HepG2 (cell line): ENCODE measurements around the gene ZCWPW2. TPM values are rescaled to one million over a fixed set of nuclear protein-coding genes. Genes with fewer than 3 reads are reported as not detected.

Experiments
- CREB1 ChIP-seq, 2 experiments: fragments of 450-650 bp in 1 of 2; IDR thresholded peaks; 2 replicates each; pipeline ENCODE4 v1.6.1; 2016 to 2017; ENCODE audit warnings: control low read depth in 1 of 2, mild to moderate bottlenecking in 1 of 2, missing compliant biosample characterization in 1 of 2, missing genetic modification characterization in 1 of 2
- SOX6 ChIP-seq, 2 experiments: fragments of 450-650 bp in 1 of 2; sonication (generic) in 1 of 2; formaldehyde crosslinking in 1 of 2; IDR thresholded peaks; 2 replicates each; pipeline versions ENCODE4 v1.4.0 to v1.6.1; 2017 to 2020; ENCODE audit warnings: antibody characterized with exemption in 1 of 2, mild to moderate bottlenecking in 1 of 2, missing genetic modification reagents in 1 of 2
- STAG1 ChIP-seq: sonication (generic); formaldehyde crosslinking; IDR thresholded peaks from 2 replicates; pipeline ENCODE4 v1.4.0; 2020; ENCODE audit warnings: missing genetic modification reagents
- TRIM24 ChIP-seq: sonication (generic); formaldehyde crosslinking; IDR thresholded peaks from 2 replicates; pipeline ENCODE4 v1.8.0; 2022; ENCODE audit warnings: mild to moderate bottlenecking, missing genetic modification reagents
- ZBTB10 ChIP-seq: sonication (generic); formaldehyde crosslinking; IDR thresholded peaks from 2 replicates; pipeline ENCODE4 v1.4.0; 2020; ENCODE audit warnings: missing genetic modification reagents, borderline replicate concordance
- ZNF430 ChIP-seq: sonication (generic); formaldehyde crosslinking; IDR thresholded peaks from 2 replicates; pipeline ENCODE4 v1.9.0; 2021; ENCODE audit warnings: mild to moderate bottlenecking, missing genetic modification reagents
- ZNF574 ChIP-seq: sonication (generic); formaldehyde crosslinking; IDR thresholded peaks from 2 replicates; pipeline ENCODE4 v1.4.0; 2020; ENCODE audit warnings: missing genetic modification reagents
- ZNF605 ChIP-seq: sonication (generic); formaldehyde crosslinking; IDR thresholded peaks from 2 replicates; pipeline ENCODE4 v1.8.0; 2022; ENCODE audit warnings: mild to moderate bottlenecking, missing genetic modification reagents
- ZNF737 ChIP-seq: sonication (generic); formaldehyde crosslinking; IDR thresholded peaks from 2 replicates; pipeline ENCODE4 v1.5.0; 2020; ENCODE audit warnings: missing genetic modification reagents, mild to moderate bottlenecking, borderline replicate concordance
- ZNF75D ChIP-seq: sonication (generic); formaldehyde crosslinking; IDR thresholded peaks from 2 replicates; pipeline ENCODE4 v1.8.1; 2023; ENCODE audit warnings: missing genetic modification reagents, mild to moderate bottlenecking, borderline replicate concordance
- ZNF776 ChIP-seq: sonication (generic); formaldehyde crosslinking; IDR thresholded peaks from 2 replicates; pipeline ENCODE4 v1.4.0; 2020; ENCODE audit warnings: mild to moderate bottlenecking, missing genetic modification reagents
- ZNF841 ChIP-seq: sonication (generic); formaldehyde crosslinking; IDR thresholded peaks from 2 replicates; pipeline ENCODE4 v1.8.1; 2023; ENCODE audit warnings: missing genetic modification reagents, borderline replicate concordance
- polyA plus RNA-seq, 8 experiments: library from polyadenylated mRNA; depleted of rRNA in 3 of 8; stranded (reverse) in 7 of 8; unstranded in 1 of 8; fragments of >200 nt; fragmentation: Illumina TruSeq in 4 of 8; extraction: Trizol in 4 of 8; gene quantifications; 2 replicates each; pipeline versions ENCODE4 v1.2.1 to v1.2.3, GENCODE V29; 2011 to 2016; ENCODE audit warnings: low read depth in 4 of 8, missing spikeins in 1 of 8, mixed read lengths in 1 of 8; ENCODE audit not compliant: insufficient read depth in 1 of 8
- total RNA-seq, 5 experiments: library from RNA; depleted of rRNA; stranded (reverse); fragments of >200 nt; fragmentation: Illumina TruSeq; extraction: Trizol; gene quantifications; 2 replicates each; pipeline ENCODE4 v1.2.3, GENCODE V29; 2016; ENCODE audit warnings: low read depth in 1 of 5
- TF ChIP-seq, protein P1 (sequence below): IDR thresholded peaks from 2 replicates; pipeline ENCODE4 v1.6.1; 2016; ENCODE audit warnings: low read depth
- TF ChIP-seq, protein P2 (sequence below): sonication (generic); formaldehyde crosslinking; IDR thresholded peaks from 2 replicates; pipeline ENCODE4 v1.5.0; 2020; ENCODE audit warnings: missing genetic modification reagents, mild to moderate bottlenecking, borderline replicate concordance
- TF ChIP-seq, protein P3 (sequence below): sonication (generic); formaldehyde crosslinking; IDR thresholded peaks from 2 replicates; pipeline ENCODE4 v1.4.0; 2020; ENCODE audit warnings: low read depth, missing genetic modification reagents

The ZCWPW2 gene
- total and polyA plus RNA-seq, 2 of the 13 experiments (the other 11 are each of a cell fraction or from before 2014, with no cell fraction given) = 0.17 to 0.53 TPM

DNA sequence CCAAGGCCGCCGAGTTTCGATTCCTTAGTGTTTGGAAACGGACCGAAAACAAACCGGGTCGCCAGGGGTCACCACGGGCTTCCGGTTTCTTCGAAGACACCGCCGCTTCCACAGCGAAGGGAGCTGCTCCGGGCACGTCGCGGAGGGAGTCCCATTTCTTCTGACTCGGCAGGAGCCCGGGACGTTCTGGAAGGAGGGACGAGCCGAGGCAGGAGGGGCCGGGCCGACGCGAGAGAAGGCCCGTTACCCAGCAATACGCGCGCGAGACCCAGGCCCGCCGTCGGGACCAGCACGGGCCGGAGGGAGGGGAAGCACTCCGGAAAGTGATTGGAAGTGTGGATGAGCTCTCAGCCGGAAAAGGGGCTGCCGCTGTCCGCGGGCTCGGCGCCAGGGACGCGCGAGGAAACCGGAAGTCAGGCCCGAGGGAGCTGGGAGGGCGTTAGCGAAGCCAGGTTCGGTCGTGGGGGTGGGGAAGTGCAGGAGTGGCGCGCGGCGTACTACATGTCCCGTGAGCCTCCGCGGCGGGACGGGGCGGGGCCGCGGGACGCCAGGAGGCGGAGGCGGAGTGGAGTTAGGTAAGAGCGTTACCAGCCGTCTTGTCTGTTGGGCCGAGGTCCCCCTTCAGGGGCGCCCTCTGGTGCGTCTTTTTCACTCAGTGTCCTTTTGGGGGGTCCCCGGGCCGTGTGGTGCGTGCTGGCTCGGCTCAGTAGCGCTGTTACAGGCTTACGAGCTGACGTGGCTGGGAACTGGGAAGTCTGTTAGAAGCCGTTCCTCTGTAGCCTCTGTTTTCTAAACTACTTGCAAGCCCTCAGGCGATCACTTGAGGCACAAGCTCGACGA is at the start of gene ZCWPW2, which contains the start of gene AZI2 (continued):
- TF ChIP-seq, protein P1, sequence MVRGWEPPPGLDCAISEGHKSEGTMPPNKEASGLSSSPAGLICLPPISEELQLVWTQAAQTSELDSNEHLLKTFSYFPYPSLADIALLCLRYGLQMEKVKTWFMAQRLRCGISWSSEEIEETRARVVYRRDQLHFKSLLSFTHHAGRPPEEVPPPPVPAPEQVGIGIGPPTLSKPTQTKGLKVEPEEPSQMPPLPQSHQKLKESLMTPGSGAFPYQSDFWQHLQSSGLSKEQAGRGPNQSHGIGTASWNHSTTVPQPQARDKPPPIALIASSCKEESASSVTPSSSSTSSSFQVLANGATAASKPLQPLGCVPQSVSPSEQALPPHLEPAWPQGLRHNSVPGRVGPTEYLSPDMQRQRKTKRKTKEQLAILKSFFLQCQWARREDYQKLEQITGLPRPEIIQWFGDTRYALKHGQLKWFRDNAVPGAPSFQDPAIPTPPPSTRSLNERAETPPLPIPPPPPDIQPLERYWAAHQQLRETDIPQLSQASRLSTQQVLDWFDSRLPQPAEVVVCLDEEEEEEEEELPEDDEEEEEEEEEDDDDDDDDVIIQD (CRISPR knock-in tag) = no peak; the same call in 1 of the 2 replicates
- TF ChIP-seq ZNF737 = peak; percentile 87; the same call in 1 of the 2 replicates
- peak; percentile 98 for TF ChIP-seq ZBTB10
- TF ChIP-seq ZNF430 (CRISPR knock-in tag) = peak; percentile 32; the same call in 1 of the 2 replicates
- no peak for TF ChIP-seq ZNF841
- TF ChIP-seq STAG1 (CRISPR knock-in tag) = no peak
- no peak; the same call in 1 of the 2 replicates for TF ChIP-seq TRIM24
- peak; percentile 90; the same call in 1 of the 2 replicates for TF ChIP-seq ZNF776 (CRISPR knock-in tag)
- TF ChIP-seq, protein P2, sequence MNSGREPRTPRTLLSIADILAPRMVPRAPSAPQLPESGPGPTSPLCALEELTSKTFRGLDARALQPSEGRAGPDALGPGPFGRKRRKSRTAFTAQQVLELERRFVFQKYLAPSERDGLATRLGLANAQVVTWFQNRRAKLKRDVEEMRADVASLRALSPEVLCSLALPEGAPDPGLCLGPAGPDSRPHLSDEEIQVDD = no peak
- TF ChIP-seq ZNF605 (CRISPR knock-in tag) = peak; percentile 92
- peak; percentile 86 for TF ChIP-seq ZNF574
- TF ChIP-seq, protein P3, sequence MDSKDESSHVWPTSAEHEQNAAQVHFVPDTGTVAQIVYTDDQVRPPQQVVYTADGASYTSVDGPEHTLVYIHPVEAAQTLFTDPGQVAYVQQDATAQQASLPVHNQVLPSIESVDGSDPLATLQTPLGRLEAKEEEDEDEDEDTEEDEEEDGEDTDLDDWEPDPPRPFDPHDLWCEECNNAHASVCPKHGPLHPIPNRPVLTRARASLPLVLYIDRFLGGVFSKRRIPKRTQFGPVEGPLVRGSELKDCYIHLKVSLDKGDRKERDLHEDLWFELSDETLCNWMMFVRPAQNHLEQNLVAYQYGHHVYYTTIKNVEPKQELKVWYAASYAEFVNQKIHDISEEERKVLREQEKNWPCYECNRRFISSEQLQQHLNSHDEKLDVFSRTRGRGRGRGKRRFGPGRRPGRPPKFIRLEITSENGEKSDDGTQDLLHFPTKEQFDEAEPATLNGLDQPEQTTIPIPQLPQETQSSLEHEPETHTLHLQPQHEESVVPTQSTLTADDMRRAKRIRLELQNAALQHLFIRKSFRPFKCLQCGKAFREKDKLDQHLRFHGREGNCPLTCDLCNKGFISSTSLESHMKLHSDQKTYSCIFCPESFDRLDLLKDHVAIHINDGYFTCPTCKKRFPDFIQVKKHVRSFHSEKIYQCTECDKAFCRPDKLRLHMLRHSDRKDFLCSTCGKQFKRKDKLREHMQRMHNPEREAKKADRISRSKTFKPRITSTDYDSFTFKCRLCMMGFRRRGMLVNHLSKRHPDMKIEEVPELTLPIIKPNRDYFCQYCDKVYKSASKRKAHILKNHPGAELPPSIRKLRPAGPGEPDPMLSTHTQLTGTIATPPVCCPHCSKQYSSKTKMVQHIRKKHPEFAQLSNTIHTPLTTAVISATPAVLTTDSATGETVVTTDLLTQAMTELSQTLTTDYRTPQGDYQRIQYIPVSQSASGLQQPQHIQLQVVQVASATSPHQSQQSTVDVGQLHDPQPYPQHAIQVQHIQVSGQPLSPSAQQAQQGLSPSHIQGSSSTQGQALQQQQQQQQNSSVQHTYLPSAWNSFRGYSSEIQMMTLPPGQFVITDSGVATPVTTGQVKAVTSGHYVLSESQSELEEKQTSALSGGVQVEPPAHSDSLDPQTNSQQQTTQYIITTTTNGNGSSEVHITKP = no peak
- no peak for TF ChIP-seq CREB1 (IDR thresholded peaks at IDR 0.05)
- peak; percentile 58; the same call in 1 of the 2 replicates for TF ChIP-seq CREB1 (CRISPR knock-in tag; IDR thresholded peaks at IDR 0.05)
- no peak for TF ChIP-seq SOX6 (IDR thresholded peaks at IDR 0.05)
- TF ChIP-seq SOX6 (CRISPR knock-in tag; IDR thresholded peaks at IDR 0.05) = peak; percentile 79
- TF ChIP-seq ZNF75D (CRISPR knock-in tag) = peak; percentile 86; the same call in 1 of the 2 replicates
